Sigmoid colon (tissue), 3 donors: Measurements from ENCODE around the gene TSPAN32.
"Not testable (repeated sequence)": the region's sequence is repeated elsewhere in the genome, so short reads cannot be mapped to it uniquely, and the experiment has no call there.

Source experiments
- CTCF ChIP-seq, 4 experiments: fragments of 450-650 bp in 3 of 4; fragments of 200-600 bp in 1 of 4; IDR thresholded peaks; one replicate each; pipeline ENCODE4 v1.5.1; 2016 to 2019; ENCODE audit warnings: antibody characterized with exemption in 4 of 4, mild to moderate bottlenecking in 3 of 4, moderate library complexity in 2 of 4
- POLR2A ChIP-seq, 2 donors: fragments of 450-650 bp; IDR thresholded peaks; one replicate each; pipeline ENCODE4 v1.6.1; 2016; ENCODE audit warnings: antibody characterized with exemption in 2 of 2, mild to moderate bottlenecking in 2 of 2, moderate library complexity in 2 of 2

DNA sequence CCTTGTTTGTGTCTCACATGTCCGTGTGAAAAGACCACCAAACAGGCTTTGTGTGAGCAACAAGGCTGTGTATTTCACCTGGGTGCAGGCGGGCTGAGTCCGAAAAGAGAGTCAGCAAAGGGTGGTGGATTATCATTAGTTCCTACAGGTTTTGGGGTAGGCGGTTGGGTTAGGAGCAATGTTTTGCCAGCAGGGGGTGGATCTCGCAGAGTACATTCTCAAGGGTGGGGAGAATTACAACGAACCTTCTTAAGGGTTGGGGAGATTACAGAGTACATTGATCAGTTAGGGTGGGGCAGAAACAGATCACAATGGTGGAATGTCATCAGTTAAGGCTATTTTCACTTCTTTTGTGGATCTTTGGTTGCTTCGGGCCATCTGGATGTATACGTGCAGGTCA, 36.9 kb downstream of the TSPAN32 start:
- TF ChIP-seq POLR2A, CTCF (IDR thresholded peaks at IDR 0.05): not testable (repeated sequence)
